ENCODE measurements around the gene SLC46A2.

SLC46A2 gene

GRCh38 chr9:112900901-112901300 lies 10.2 kb upstream of the SLC46A2 start:
- TF ChIP-seq CTCF (IDR thresholded peaks at IDR 0.05; ENCODE audit: low read depth, low read length) = no peak
- no peak for DNase-seq (ENCODE audit: low read depth in 2 of 2)
- no peak overlapping the region for H3K4me3 ChIP-seq (replicated peaks in 1 of 2; ENCODE audit: low read depth in 2 of 2, low read length in 2 of 2)

DNA sequence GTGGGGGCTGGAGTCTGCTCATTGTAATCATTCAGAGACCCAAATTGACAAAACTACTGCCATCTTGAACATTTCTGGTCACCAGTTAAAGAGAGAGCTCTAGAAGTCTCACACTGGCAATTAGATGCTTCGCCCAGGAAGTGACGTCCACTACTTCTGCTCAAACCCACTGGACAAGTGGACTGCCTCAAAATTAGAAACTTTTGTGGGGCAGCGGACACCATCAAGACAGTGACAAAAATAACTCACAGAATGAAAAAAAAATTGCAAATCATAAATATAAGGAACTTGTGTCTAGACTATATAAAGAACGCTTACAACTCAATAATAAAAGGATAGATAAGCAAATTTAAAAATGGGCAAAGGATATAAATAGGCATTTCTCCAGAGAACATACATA lies 9.8 kb upstream of the SLC46A2 start:
- DNase-seq (ENCODE audit: low read depth in 2 of 2) = no peak
- TF ChIP-seq CTCF (IDR thresholded peaks at IDR 0.05; ENCODE audit: low read depth, low read length) = no peak
- no peak overlapping the region for H3K4me3 ChIP-seq (replicated peaks in 1 of 2; ENCODE audit: low read depth in 2 of 2, low read length in 2 of 2)

- no peak for TF ChIP-seq CTCF (IDR thresholded peaks at IDR 0.05; ENCODE audit: low read depth, low read length)
- no peak for DNase-seq (ENCODE audit: low read depth in 2 of 2)
- no peak overlapping the region for H3K4me3 ChIP-seq (replicated peaks in 1 of 2; ENCODE audit: low read depth in 2 of 2, low read length in 2 of 2)
Measured at GRCh38 chr9:112898872-112899311, 8.2 kb upstream of the SLC46A2 start.

GRCh38 chr9:112896131-112896530 lies 5.5 kb upstream of the SLC46A2 start:
- DNase-seq (ENCODE audit: low read depth in 2 of 2) = no peak
- TF ChIP-seq CTCF (IDR thresholded peaks at IDR 0.05; ENCODE audit: low read depth, low read length) = no peak
- H3K4me3 ChIP-seq (replicated peaks in 1 of 2; ENCODE audit: low read depth in 2 of 2, low read length in 2 of 2) = no peak overlapping the region

DNA sequence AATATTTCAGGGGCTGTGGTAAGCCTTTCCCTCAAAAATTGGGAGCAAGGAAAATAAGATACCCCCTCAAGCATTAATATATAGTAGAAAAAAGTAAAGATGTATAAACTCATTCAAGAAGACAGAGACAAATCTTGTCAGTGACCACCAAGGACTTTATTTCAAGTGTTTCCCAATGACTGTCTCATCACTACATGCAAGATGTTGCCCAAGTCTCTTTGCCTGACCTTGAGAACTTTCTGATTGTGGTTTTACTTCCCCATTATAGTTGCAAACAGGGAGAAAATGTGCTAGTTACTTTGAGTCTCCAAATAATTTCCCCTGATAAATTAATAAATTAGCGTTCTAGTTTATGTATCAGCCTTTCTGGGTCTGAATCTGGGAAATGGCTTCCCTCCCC lies 4.0 kb upstream of the SLC46A2 start:
- DNase-seq (ENCODE audit: low read depth in 2 of 2) = no peak
- TF ChIP-seq CTCF (IDR thresholded peaks at IDR 0.05; ENCODE audit: low read depth, low read length) = no peak
- H3K4me3 ChIP-seq (replicated peaks in 1 of 2; ENCODE audit: low read depth in 2 of 2, low read length in 2 of 2) = no peak overlapping the region

- H3K4me3 ChIP-seq (replicated peaks in 1 of 2; ENCODE audit: low read depth in 2 of 2, low read length in 2 of 2) = no peak overlapping the region
Measured at GRCh38 chr9:112894041-112894440, 3.4 kb upstream of the SLC46A2 start.

More at GRCh38 chr9:112894041-112894440, 3.4 kb upstream of the SLC46A2 start:
- no peak for TF ChIP-seq CTCF (IDR thresholded peaks at IDR 0.05; ENCODE audit: low read depth, low read length)
- DNase-seq (ENCODE audit: low read depth in 2 of 2) = peak; percentile 34 to 47

Data from cardiac fibroblast (primary cell).